B cell (primary cell): ENCODE results near the gene ADAM19. TPM values are rescaled to one million over a fixed set of nuclear protein-coding genes. Genes with fewer than 3 reads are reported as not detected.

Experiments
- ATAC-seq: fragments of 200-7000 bp; cut with Tn5 transposase; one replicate; pipeline ENCODE4 v1.10.0; 2021; ENCODE audit warnings: low read depth, mild to moderate bottlenecking, moderate number of reproducible peaks, moderate library complexity
- CTCF ChIA-PET: fragments of 350-600 bp; sonication (Branson Sonifier 250); formaldehyde crosslinking; loops from one replicate; lab custom pipeline; 2021; ENCODE audit warnings: antibody characterized with exemption, inconsistent platforms; lab: Charles Lee
- POLR2A ChIA-PET: fragments of 350-600 bp; sonication (Branson Sonifier 250); formaldehyde crosslinking; loops from one replicate; lab custom pipeline; 2021; ENCODE audit warnings: antibody characterized with exemption; lab: Charles Lee
- DNase-seq: peaks from one replicate; pipeline ENCODE4 v3.0.0; 2013
- H2AFZ ChIP-seq: 2 replicates; pipeline ENCODE4 v1.6.1; 2012; ENCODE audit warnings: mild to moderate bottlenecking, low read depth, low read length; ENCODE audit not compliant: insufficient read depth, poor library complexity, severe bottlenecking
- H3K27ac ChIP-seq, 2 donors: 1 replicate in 1 of 2; 2 replicates in 1 of 2; pipeline ENCODE4 v1.5.1; 2012 to 2013; ENCODE audit warnings: low read length in 2 of 2, mild to moderate bottlenecking in 2 of 2, moderate library complexity in 1 of 2
- H3K27me3 ChIP-seq, 4 experiments: fragments of 200-600 bp in 1 of 4; sonication (generic) in 1 of 4; replicated peaks in 1 of 4; 1 replicate in 2 of 4; 2 replicates in 2 of 4; pipeline versions ENCODE4 v1.6.1 to v1.7.0; 2013 to 2016; ENCODE audit warnings: low read length in 3 of 4, mild to moderate bottlenecking in 2 of 4, mixed read lengths in 1 of 4, moderate library complexity in 1 of 4; ENCODE audit not compliant: insufficient read depth in 4 of 4, control insufficient read depth in 3 of 4; ENCODE audit errors: control extremely low read depth in 1 of 4
- H3K36me3 ChIP-seq, 2 experiments: replicated peaks in 1 of 2; 1 replicate in 1 of 2; 2 replicates in 1 of 2; pipeline versions ENCODE4 v1.6.1 to v1.7.1; 2013; ENCODE audit warnings: low read length in 1 of 2; ENCODE audit not compliant: insufficient read depth in 2 of 2, control insufficient read depth in 1 of 2; ENCODE audit errors: control extremely low read depth in 1 of 2, extremely low read depth in 1 of 2
- H3K4me1 ChIP-seq, 2 donors: fragments of 200-600 bp in 1 of 2; sonication (generic) in 1 of 2; 1 replicate in 1 of 2; 2 replicates in 1 of 2; pipeline versions ENCODE4 v1.5.1 to v1.6.1; 2013 to 2017; ENCODE audit warnings: low read length in 2 of 2; ENCODE audit not compliant: control insufficient read depth in 2 of 2, insufficient read depth in 2 of 2
- H3K4me2 ChIP-seq: replicated peaks from 2 replicates; pipeline ENCODE3; 2012; ENCODE audit warnings: mild to moderate bottlenecking, low read depth, low read length; ENCODE audit not compliant: poor library complexity, severe bottlenecking
- H3K4me3 ChIP-seq, 5 experiments: fragments of 200-600 bp in 1 of 5; sonication (generic) in 1 of 5; 1 replicate in 3 of 5; 2 replicates in 2 of 5; pipeline versions ENCODE4 v1.5.1 to v1.7.0; 2011 to 2016; ENCODE audit warnings: low read length in 4 of 5, mild to moderate bottlenecking in 4 of 5, low read depth in 2 of 5, control low read depth in 1 of 5, moderate library complexity in 1 of 5; ENCODE audit not compliant: insufficient read depth in 1 of 5; ENCODE audit errors: control extremely low read depth in 1 of 5, extremely low read depth in 1 of 5
- H3K79me2 ChIP-seq: fragments of 200-600 bp; sonication (generic); one replicate; pipeline ENCODE4 v1.6.0; 2016; ENCODE audit warnings: low read length; ENCODE audit not compliant: control insufficient read depth, insufficient read depth
- H3K9ac ChIP-seq: fragments of 200-600 bp; sonication (generic); 2 replicates; pipeline ENCODE4 v1.6.1; 2017; ENCODE audit warnings: mild to moderate bottlenecking, low read length, moderate library complexity
- H3K9me3 ChIP-seq, 3 donors: one replicate each; pipeline versions ENCODE4 v1.6.1 to v1.7.1; 2013; ENCODE audit warnings: low read length in 2 of 3; ENCODE audit not compliant: control insufficient read depth in 2 of 3, insufficient read depth in 1 of 3; ENCODE audit errors: control extremely low read depth in 1 of 3
- H4K20me1 ChIP-seq: 2 replicates; pipeline ENCODE4 v1.6.0; 2012; ENCODE audit warnings: mild to moderate bottlenecking, low read length; ENCODE audit not compliant: insufficient read depth, control insufficient read depth, poor library complexity, severe bottlenecking
- H3K27ac Mint-ChIP-seq: one replicate; pipeline ENCODE4 v1.8.0; 2021; ENCODE audit warnings: mixed read lengths
- H3K27me3 Mint-ChIP-seq: one replicate; pipeline ENCODE4 v1.8.0; 2021; ENCODE audit warnings: mixed read lengths
- H3K4me1 Mint-ChIP-seq: one replicate; pipeline ENCODE4 v1.8.0; 2021; ENCODE audit warnings: mixed read lengths
- H3K4me3 Mint-ChIP-seq: one replicate; pipeline ENCODE4 v1.8.0; 2021; ENCODE audit warnings: mixed read lengths
- H3K9me3 Mint-ChIP-seq: one replicate; pipeline ENCODE4 v1.8.0; 2022; ENCODE audit warnings: mixed read lengths; ENCODE audit not compliant: insufficient read depth
- CTCF ChIP-seq: fragments of 200-600 bp; IDR thresholded peaks from one replicate; pipeline ENCODE4 v1.8.0; 2022; ENCODE audit warnings: antibody characterized with exemption, mild to moderate bottlenecking
- EZH2 ChIP-seq: IDR thresholded peaks from 2 replicates; pipeline ENCODE4 v1.6.1; 2012; ENCODE audit warnings: borderline replicate concordance, low read depth, mild to moderate bottlenecking, moderate library complexity, low read length; ENCODE audit not compliant: insufficient read depth, poor library complexity, severe bottlenecking
- WGBS: methylation state at CpG from one replicate; pipeline ENCODE4 v1.1.5; 2013; ENCODE audit warnings: missing lambda C conversion rate; ENCODE audit not compliant: insufficient coverage; 5-methylcytosine and 5-hydroxymethylcytosine counted together
- intact Hi-C: fragments of 100-400 bp; cut with micrococcal nuclease; formaldehyde crosslinking; loops from one replicate; pipeline ENCODE4 v1.10.0; 2022
- polyA plus RNA-seq: library from polyadenylated mRNA; depleted of rRNA; stranded (reverse); fragments of >200 nt; gene quantifications from 2 replicates; pipeline ENCODE4 v1.2.3, GENCODE V29; 2012
- total RNA-seq, 2 donors: library from RNA; stranded (reverse); fragments of 120-200 nt in 1 of 2; gene quantifications; 1 replicate in 1 of 2; 2 replicates in 1 of 2; pipeline versions ENCODE4 v1.2.3 to v1.2.4, GENCODE V29; 2013 to 2022

The ADAM19 gene
- total and polyA plus RNA-seq, 2 donors (not counting 1 experiment from before 2014, with no cell fraction given): 110 to 171 TPM

GRCh38 chr5:157574456-157575380 is 857 bp downstream of the ADAM19 start:
- Mint-ChIP-seq H3K27me3 (no peaks in the 10 kb centered on the region), H3K9me3 (no peaks in the 10 kb centered on the region), H3K4me1 (peaks cover 68% of the 10 kb centered on the region), H3K4me3 (peak overlapping the region; percentile 96), H3K27ac (peak overlapping the region; percentile 92)
- CTCF ChIA-PET: interaction anchor here (0.6 to 2.9 kb wide), 6 partner anchors 17 to 156 kb away, joined by 3 to 12 read pairs (median 6); partner anchors contain the start of gene SOX30
- Histone ChIP-seq H3K79me2 (peaks cover 57% of the 10 kb centered on the region), H3K27ac (peak overlapping the region; percentile 79 to 84), H4K20me1 (peaks cover 27% of the 10 kb centered on the region), H3K36me3 (peaks cover 0 to 23% of the 10 kb centered on the region in 2 experiments), H3K9me3 (no peaks in the 10 kb centered on the region), H2AFZ (peak overlapping the region; percentile 67), H3K27me3 (no peaks in the 10 kb centered on the region), H3K9ac (peak overlapping the region; percentile 92), H3K4me1 (peaks cover 44 to 66% of the 10 kb centered on the region in 2 donors), H3K4me3 (peak overlapping the region; percentile 94 to 99 (median 99)), H3K4me2 (peak overlapping the region; percentile 85)
- peak; percentile 60 for DNase-seq
- TF ChIP-seq EZH2: no peak
- TF ChIP-seq CTCF: no peak
- intact Hi-C loops: loop anchor here (1.0 to 10.0 kb wide), 4 partner anchors 22 to 140 kb away; partner anchors contain the start of gene C5orf52
- ATAC-seq: no peak
- WGBS: 9% methylated on average over 61 of the region's 61 CpGs
- POLR2A ChIA-PET: interaction anchor here (2.2 to 4.9 kb wide), 2 partner anchors 18 to 22 kb away, joined by 6 to 30 read pairs; no protein-coding TSS in a partner anchor
